ENCODE results near the gene SPATA13. TPM values are rescaled to one million over a fixed set of nuclear protein-coding genes. Genes with fewer than 3 reads are reported as not detected.

SPATA13 gene
- total RNA-seq, 1 donor from 2014 or later, result 11.4 TPM

- DNase-seq (ENCODE audit: low spot score), result no peak
- TF ChIP-seq, protein P1, sequence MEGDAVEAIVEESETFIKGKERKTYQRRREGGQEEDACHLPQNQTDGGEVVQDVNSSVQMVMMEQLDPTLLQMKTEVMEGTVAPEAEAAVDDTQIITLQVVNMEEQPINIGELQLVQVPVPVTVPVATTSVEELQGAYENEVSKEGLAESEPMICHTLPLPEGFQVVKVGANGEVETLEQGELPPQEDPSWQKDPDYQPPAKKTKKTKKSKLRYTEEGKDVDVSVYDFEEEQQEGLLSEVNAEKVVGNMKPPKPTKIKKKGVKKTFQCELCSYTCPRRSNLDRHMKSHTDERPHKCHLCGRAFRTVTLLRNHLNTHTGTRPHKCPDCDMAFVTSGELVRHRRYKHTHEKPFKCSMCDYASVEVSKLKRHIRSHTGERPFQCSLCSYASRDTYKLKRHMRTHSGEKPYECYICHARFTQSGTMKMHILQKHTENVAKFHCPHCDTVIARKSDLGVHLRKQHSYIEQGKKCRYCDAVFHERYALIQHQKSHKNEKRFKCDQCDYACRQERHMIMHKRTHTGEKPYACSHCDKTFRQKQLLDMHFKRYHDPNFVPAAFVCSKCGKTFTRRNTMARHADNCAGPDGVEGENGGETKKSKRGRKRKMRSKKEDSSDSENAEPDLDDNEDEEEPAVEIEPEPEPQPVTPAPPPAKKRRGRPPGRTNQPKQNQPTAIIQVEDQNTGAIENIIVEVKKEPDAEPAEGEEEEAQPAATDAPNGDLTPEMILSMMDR (IDR thresholded peaks at IDR 0.05; ENCODE audit: unreplicated experiment), result no peak
- no peaks in the 10 kb centered on the region for H3K36me3 Mint-ChIP-seq (ENCODE audit: low read depth, unreplicated experiment)
- H3K4me1 Mint-ChIP-seq (ENCODE audit: unreplicated experiment), result no peaks in the 10 kb centered on the region
- H3K9me3 Mint-ChIP-seq (ENCODE audit: unreplicated experiment), result no peaks in the 10 kb centered on the region
- H3K4me3 Mint-ChIP-seq (ENCODE audit: unreplicated experiment), result no peak overlapping the region
- peaks cover 5% of the 10 kb centered on the region for H3K27me3 Mint-ChIP-seq (ENCODE audit: unreplicated experiment)
- H3K27ac Mint-ChIP-seq (ENCODE audit: unreplicated experiment), result no peak overlapping the region
Observed at GRCh38 chr13:24226762-24227161, 66.2 kb downstream of the SPATA13 start.

- Mint-ChIP-seq H3K9me3 (ENCODE audit: unreplicated experiment) (no peaks in the 10 kb centered on the region), H3K27me3 (ENCODE audit: unreplicated experiment) (peaks cover 5% of the 10 kb centered on the region), H3K4me1 (ENCODE audit: unreplicated experiment) (no peaks in the 10 kb centered on the region), H3K27ac (ENCODE audit: unreplicated experiment) (no peak overlapping the region), H3K36me3 (ENCODE audit: low read depth, unreplicated experiment) (no peaks in the 10 kb centered on the region), H3K4me3 (ENCODE audit: unreplicated experiment) (no peak overlapping the region)
- peak; percentile 45 for DNase-seq (ENCODE audit: low spot score)
- TF ChIP-seq, protein P1 (IDR thresholded peaks at IDR 0.05; ENCODE audit: unreplicated experiment), result peak; percentile 86
Observed at GRCh38 chr13:24228852-24229458, 68.4 kb downstream of the SPATA13 start.

GRCh38 chr13:24230428-24231072 lies 70.0 kb downstream of the SPATA13 start:
- H3K27me3 Mint-ChIP-seq (ENCODE audit: unreplicated experiment), result peaks cover 5% of the 10 kb centered on the region
- no peak overlapping the region for H3K27ac Mint-ChIP-seq (ENCODE audit: unreplicated experiment)
- TF ChIP-seq, protein P1 (IDR thresholded peaks at IDR 0.05; ENCODE audit: unreplicated experiment), result no peak
- no peak overlapping the region for H3K4me3 Mint-ChIP-seq (ENCODE audit: unreplicated experiment)
- H3K9me3 Mint-ChIP-seq (ENCODE audit: unreplicated experiment), result no peaks in the 10 kb centered on the region
- no peaks in the 10 kb centered on the region for H3K4me1 Mint-ChIP-seq (ENCODE audit: unreplicated experiment)
- no peaks in the 10 kb centered on the region for H3K36me3 Mint-ChIP-seq (ENCODE audit: low read depth, unreplicated experiment)
- no peak for DNase-seq (ENCODE audit: low spot score)

- H3K4me3 Mint-ChIP-seq (ENCODE audit: unreplicated experiment), result no peak overlapping the region
- H3K4me1 Mint-ChIP-seq (ENCODE audit: unreplicated experiment), result no peaks in the 10 kb centered on the region
- no peak for DNase-seq (ENCODE audit: low spot score)
- H3K9me3 Mint-ChIP-seq (ENCODE audit: unreplicated experiment), result no peaks in the 10 kb centered on the region
- TF ChIP-seq, protein P1 (IDR thresholded peaks at IDR 0.05; ENCODE audit: unreplicated experiment), result no peak
- no peaks in the 10 kb centered on the region for H3K36me3 Mint-ChIP-seq (ENCODE audit: low read depth, unreplicated experiment)
- H3K27me3 Mint-ChIP-seq (ENCODE audit: unreplicated experiment), result peaks cover 3% of the 10 kb centered on the region
- H3K27ac Mint-ChIP-seq (ENCODE audit: unreplicated experiment), result no peak overlapping the region
Observed at GRCh38 chr13:24231377-24231776, 70.9 kb downstream of the SPATA13 start.

DNA sequence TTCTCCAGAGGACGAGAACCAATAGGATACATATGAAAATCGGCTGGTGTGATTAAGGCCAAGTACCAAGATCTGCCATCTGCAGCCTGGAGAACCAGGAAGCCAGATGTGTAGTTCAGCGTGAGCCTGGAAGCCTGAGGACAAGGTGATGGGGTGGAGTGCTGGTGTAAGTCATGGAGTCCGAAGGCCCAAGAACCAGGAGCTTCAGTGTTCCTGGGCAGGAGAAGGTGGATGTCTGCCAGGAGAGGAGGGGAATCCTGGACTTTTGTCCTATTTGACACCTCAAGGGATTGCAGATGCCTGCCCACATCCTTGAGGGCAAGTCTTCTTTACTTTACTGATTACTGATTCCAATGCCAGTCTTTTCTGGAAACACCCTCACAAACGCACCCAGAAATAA lies 71.5 kb downstream of the SPATA13 start:
- Mint-ChIP-seq H3K4me1 (ENCODE audit: unreplicated experiment) (no peaks in the 10 kb centered on the region), H3K27ac (ENCODE audit: unreplicated experiment) (no peak overlapping the region), H3K36me3 (ENCODE audit: low read depth, unreplicated experiment) (no peaks in the 10 kb centered on the region), H3K4me3 (ENCODE audit: unreplicated experiment) (no peak overlapping the region), H3K27me3 (ENCODE audit: unreplicated experiment) (peaks cover 3% of the 10 kb centered on the region), H3K9me3 (ENCODE audit: unreplicated experiment) (no peaks in the 10 kb centered on the region)
- DNase-seq (ENCODE audit: low spot score), result no peak
- TF ChIP-seq, protein P1 (IDR thresholded peaks at IDR 0.05; ENCODE audit: unreplicated experiment), result no peak
